ENCODE measurements around the gene USO1.
"Not testable (repeated sequence)": the region's sequence is repeated elsewhere in the genome, so short reads cannot be mapped to it uniquely, and the experiment has no call there.

DNA sequence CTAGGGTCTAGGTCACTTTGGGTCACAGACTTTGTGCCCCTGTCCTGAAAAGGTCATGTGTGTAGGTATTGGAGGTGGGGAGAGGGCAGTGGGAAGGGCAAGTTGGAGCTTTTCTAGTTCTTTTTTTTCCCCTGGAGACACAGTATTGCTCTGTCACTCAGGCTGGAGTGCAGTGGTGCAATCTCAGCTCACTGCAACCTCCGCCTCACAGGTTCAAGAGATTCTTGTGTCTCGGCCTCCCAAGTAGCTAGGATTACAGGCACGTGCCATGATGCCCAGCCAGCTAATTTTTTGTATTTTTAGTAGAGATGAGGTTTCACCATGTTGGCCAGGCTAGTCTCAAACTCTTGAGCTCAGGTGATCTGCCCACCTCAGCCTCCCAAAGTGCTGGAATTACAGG lies 8.3 kb upstream of the USO1 start:
- TF ChIP-seq, protein P1, sequence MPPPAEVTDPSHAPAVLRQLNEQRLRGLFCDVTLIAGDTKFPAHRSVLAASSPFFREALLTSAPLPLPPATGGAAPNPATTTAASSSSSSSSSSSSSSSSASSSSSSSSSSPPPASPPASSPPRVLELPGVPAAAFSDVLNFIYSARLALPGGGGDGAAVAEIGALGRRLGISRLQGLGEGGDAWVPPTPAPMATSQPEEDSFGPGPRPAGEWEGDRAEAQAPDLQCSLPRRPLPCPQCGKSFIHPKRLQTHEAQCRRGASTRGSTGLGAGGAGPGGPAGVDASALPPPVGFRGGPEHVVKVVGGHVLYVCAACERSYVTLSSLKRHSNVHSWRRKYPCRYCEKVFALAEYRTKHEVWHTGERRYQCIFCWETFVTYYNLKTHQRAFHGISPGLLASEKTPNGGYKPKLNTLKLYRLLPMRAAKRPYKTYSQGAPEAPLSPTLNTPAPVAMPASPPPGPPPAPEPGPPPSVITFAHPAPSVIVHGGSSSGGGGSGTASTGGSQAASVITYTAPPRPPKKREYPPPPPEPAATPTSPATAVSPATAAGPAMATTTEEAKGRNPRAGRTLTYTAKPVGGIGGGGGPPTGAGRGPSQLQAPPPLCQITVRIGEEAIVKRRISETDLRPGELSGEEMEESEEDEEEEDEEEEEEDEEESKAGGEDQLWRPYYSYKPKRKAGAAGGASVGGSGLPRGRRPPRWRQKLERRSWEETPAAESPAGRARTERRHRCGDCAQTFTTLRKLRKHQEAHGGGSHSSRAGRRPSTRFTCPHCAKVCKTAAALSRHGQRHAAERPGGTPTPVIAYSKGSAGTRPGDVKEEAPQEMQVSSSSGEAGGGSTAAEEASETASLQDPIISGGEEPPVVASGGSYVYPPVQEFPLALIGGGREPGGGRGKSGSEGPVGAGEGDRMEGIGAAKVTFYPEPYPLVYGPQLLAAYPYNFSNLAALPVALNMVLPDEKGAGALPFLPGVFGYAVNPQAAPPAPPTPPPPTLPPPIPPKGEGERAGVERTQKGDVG (CRISPR knock-in tag; IDR thresholded peaks at IDR 0.05; ENCODE audit: borderline replicate concordance): not testable (repeated sequence)
- not testable (repeated sequence) for TF ChIP-seq ZNF703 (CRISPR knock-in tag; IDR thresholded peaks at IDR 0.05; ENCODE audit: borderline replicate concordance); ZFP1 (CRISPR knock-in tag; IDR thresholded peaks at IDR 0.05); ZNF530 (CRISPR knock-in tag; IDR thresholded peaks at IDR 0.05; ENCODE audit: low read depth); MYC (CRISPR knock-in tag; IDR thresholded peaks at IDR 0.05; ENCODE audit: borderline replicate concordance); FOXA3 (CRISPR knock-in tag; IDR thresholded peaks at IDR 0.05); POLR2AphosphoS5 (IDR thresholded peaks at IDR 0.05; ENCODE audit: low read depth, low read length); CEBPB (IDR thresholded peaks at IDR 0.05; ENCODE audit: borderline replicate concordance, low read depth, low read length); KMT2B (CRISPR knock-in tag; IDR thresholded peaks at IDR 0.05); SRF (IDR thresholded peaks at IDR 0.05; ENCODE audit: low read depth, low read length); ZNF720 (CRISPR knock-in tag; IDR thresholded peaks at IDR 0.05)
- TF ChIP-seq, protein P2, sequence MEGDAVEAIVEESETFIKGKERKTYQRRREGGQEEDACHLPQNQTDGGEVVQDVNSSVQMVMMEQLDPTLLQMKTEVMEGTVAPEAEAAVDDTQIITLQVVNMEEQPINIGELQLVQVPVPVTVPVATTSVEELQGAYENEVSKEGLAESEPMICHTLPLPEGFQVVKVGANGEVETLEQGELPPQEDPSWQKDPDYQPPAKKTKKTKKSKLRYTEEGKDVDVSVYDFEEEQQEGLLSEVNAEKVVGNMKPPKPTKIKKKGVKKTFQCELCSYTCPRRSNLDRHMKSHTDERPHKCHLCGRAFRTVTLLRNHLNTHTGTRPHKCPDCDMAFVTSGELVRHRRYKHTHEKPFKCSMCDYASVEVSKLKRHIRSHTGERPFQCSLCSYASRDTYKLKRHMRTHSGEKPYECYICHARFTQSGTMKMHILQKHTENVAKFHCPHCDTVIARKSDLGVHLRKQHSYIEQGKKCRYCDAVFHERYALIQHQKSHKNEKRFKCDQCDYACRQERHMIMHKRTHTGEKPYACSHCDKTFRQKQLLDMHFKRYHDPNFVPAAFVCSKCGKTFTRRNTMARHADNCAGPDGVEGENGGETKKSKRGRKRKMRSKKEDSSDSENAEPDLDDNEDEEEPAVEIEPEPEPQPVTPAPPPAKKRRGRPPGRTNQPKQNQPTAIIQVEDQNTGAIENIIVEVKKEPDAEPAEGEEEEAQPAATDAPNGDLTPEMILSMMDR (CRISPR knock-in tag; IDR thresholded peaks at IDR 0.05): not testable (repeated sequence)
- TF ChIP-seq, protein P3, sequence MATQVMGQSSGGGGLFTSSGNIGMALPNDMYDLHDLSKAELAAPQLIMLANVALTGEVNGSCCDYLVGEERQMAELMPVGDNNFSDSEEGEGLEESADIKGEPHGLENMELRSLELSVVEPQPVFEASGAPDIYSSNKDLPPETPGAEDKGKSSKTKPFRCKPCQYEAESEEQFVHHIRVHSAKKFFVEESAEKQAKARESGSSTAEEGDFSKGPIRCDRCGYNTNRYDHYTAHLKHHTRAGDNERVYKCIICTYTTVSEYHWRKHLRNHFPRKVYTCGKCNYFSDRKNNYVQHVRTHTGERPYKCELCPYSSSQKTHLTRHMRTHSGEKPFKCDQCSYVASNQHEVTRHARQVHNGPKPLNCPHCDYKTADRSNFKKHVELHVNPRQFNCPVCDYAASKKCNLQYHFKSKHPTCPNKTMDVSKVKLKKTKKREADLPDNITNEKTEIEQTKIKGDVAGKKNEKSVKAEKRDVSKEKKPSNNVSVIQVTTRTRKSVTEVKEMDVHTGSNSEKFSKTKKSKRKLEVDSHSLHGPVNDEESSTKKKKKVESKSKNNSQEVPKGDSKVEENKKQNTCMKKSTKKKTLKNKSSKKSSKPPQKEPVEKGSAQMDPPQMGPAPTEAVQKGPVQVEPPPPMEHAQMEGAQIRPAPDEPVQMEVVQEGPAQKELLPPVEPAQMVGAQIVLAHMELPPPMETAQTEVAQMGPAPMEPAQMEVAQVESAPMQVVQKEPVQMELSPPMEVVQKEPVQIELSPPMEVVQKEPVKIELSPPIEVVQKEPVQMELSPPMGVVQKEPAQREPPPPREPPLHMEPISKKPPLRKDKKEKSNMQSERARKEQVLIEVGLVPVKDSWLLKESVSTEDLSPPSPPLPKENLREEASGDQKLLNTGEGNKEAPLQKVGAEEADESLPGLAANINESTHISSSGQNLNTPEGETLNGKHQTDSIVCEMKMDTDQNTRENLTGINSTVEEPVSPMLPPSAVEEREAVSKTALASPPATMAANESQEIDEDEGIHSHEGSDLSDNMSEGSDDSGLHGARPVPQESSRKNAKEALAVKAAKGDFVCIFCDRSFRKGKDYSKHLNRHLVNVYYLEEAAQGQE (IDR thresholded peaks at IDR 0.05; ENCODE audit: borderline replicate concordance in 1 of 2, low read depth in 1 of 2, low read length in 2 of 2): not testable (repeated sequence)
